HS-5 (cell line): Measurements from ENCODE around the gene RUNX1.
"Not testable (repeated sequence)": the region's sequence is repeated elsewhere in the genome, so short reads cannot be mapped to it uniquely, and the experiment has no call there.

ENCODE experiments used
- DNase-seq: peaks from one replicate; pipeline ENCODE4 v3.0.0-alpha.2; 2012; ENCODE audit warnings: low read depth

Gene RUNX1

GRCh38 chr21:35016517-35017188 is 32.4 kb downstream of the RUNX1 start:
- no peak for DNase-seq

DNA sequence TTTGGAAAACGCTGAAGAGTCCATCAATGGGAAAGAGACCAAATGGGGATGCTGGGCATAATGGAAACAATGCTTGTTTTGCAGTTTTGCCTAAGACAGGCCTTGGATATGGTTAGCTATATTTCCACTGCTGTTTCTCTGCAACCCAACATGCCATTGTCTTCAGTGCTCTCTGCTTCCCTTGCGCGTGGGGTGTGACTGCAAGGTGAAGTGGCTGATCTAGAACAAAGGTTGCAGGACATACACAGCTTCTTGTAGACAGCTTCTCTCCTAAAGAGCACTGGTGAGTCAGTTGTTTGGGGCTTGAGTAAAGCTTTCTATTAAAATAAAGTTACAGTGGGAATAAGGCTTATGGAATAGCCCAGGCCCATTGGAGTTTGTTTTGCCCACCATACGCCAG is 33.0 kb downstream of the RUNX1 start:
- no peak for DNase-seq

DNA sequence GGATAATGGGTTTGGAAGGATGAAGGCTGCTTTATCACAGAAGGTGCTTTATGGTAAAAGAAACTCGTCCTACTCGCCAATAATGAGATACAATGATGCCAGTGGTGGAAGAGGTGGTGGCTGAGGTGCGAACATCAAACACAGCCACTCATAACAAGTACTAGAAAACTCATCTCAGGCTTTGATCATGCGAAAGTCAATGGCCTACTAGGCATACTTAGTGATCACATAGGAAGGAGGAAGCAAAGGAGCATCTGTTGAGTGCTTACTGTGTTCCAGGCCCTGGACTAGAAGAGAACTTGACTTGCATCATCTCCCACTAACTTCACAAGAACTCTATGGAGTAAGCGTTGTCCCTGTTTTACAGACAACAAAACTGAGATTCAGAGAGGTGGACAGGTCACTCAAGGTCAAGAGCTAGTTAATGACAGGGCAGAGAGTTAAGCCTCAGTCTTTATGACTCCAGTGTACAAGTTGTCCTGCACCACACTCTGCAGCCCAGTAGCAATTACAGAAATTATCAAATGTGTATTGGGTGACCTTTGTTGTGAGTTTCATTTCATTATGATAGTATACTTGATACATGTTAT is 33.6 kb downstream of the RUNX1 start:
- no peak for DNase-seq

DNA sequence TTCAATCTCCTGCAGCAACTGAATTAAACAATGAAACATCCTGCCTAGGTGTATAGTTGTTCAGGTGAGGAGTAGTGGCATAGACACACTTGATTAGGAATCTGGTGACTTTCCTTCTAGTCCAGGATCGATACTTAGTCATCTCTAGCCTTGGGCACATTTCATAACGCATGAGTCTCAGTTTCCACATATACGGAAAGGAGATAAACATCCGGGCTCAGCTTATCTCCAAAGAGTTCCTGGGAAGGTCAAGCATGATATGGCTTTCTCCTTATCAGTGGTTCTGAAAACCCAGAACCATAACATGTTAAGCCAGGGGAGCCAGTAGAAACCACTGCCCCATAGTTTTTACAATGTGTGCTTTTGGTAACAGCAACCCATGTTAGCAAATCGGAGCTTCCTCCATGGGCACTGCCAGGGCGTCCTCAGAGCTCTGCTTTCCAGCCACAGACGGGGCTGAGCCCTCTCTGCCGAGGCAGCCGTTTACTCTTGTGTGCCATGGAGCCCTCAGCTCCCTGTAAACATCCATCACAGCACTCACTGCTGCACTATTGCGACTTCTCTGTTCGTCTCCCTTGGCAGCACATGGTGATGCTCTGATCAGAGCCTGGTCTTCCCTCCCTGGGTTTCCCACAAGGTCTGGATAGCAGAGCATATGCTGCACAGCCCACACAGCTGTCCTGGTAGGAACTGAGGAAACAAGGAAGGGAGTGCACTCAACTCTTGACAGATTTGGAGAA is 34.6 kb downstream of the RUNX1 start:
- DNase-seq = no peak

- no peak for DNase-seq
Measured at GRCh38 chr21:35011681-35012080, 37.4 kb downstream of the RUNX1 start.

GRCh38 chr21:35010447-35010846 is 38.7 kb downstream of the RUNX1 start:
- DNase-seq = no peak

GRCh38 chr21:35007348-35007747 is 41.8 kb downstream of the RUNX1 start:
- no peak for DNase-seq

GRCh38 chr21:35006771-35007170 is 42.3 kb downstream of the RUNX1 start:
- DNase-seq = no peak

DNA sequence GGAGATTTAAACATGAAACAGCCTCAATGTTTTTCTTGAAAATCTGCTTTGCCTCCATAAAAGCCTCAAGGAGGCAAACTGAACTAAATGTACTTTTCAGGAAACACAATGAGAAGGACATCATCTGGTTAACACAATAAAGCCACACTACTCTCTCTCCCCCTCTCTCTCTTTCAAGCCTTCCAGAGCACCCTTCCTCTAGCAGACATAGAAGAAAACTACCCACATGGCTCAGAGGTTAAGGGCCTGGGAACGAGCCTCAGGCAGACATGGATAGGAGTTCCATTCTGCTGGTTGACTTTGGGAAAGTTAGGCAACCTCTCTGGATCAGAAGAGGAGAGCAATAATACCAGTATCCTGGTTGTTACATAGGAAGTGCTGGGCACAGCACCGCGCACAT is 42.9 kb downstream of the RUNX1 start:
- DNase-seq = no peak

GRCh38 chr21:35005560-35006224 is 43.4 kb downstream of the RUNX1 start:
- no peak for DNase-seq

DNA sequence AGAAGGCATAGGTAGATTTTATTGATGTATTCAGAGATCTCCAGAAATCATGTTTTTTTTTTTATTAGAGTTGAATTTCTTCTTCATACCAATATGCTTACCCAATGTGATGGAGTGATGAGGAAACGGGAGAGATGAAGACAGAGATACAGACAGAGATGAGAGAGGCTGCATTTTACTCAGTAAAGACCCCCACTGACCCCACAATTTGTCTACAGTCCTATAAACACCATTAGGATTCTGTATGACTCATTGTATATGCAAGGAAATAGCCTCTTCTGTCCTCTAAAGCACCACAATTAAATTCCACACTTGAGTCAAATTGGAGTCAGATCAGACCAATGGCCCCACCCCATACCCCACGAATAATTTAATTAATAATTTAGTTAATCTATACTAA is 44.0 kb downstream of the RUNX1 start:
- DNase-seq = no peak

- no peak for DNase-seq
Measured at GRCh38 chr21:35004314-35004713, 44.8 kb downstream of the RUNX1 start.

GRCh38 chr21:35002879-35003722 is 46.0 kb downstream of the RUNX1 start:
- DNase-seq = no peak

GRCh38 chr21:34999397-34999941 is 49.6 kb downstream of the RUNX1 start:
- DNase-seq = no peak

- no peak for DNase-seq
Measured at GRCh38 chr21:34998176-34998575, 50.9 kb downstream of the RUNX1 start.

GRCh38 chr21:34997294-34997693 is 51.8 kb downstream of the RUNX1 start:
- DNase-seq = no peak

DNA sequence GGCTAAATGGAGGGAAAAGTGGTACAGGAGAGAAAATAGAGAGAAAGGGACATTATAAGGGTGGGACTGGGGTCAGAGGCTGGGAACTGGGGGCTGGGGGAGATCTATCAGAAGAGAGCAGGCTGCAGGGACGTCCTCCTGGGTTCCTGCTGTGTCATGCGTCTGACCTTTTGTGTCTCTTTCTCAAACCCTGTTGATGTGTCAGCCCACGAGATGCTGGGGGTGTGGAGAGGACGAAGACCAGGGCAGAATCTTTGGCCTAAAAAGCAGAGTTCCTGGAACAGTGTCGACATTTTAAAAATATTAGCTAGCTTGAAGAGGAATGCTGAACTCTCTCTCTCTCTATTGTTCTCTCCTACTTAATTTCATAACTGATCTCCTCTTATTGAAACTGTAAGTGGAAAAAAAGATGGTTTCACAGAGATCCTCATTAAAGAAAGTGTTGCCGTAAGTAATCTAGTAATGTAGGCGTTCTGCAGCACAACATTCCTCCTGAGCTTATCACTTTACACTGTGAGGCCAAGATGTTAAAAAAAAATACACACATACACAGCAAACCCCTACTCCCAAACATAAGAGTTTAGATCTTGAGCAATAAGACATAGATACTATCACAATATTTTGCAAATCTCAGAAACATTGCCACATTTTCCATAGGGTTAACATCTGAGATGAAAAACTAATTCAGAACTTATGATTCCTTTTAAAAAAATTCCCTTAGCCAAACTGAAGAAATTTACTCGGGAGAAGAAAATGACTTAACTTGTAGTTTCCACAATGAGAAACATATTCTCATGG is 52.6 kb downstream of the RUNX1 start:
- DNase-seq = no peak

DNA sequence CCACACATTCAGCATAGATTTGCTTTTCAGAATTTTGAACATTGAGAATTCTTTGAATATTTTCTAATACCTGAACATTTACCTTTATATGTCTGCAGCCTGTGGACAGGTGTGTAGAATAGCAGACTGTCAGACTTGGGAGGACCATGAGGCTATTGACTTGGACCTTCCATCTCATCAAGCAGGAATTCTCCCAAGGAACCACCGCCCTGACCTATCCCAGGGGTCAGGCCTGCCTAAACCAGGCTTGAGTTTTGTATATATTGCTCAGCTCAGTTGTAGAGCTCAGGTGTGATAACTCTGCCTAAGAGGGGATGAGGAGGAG is 53.2 kb downstream of the RUNX1 start:
- DNase-seq = no peak

DNA sequence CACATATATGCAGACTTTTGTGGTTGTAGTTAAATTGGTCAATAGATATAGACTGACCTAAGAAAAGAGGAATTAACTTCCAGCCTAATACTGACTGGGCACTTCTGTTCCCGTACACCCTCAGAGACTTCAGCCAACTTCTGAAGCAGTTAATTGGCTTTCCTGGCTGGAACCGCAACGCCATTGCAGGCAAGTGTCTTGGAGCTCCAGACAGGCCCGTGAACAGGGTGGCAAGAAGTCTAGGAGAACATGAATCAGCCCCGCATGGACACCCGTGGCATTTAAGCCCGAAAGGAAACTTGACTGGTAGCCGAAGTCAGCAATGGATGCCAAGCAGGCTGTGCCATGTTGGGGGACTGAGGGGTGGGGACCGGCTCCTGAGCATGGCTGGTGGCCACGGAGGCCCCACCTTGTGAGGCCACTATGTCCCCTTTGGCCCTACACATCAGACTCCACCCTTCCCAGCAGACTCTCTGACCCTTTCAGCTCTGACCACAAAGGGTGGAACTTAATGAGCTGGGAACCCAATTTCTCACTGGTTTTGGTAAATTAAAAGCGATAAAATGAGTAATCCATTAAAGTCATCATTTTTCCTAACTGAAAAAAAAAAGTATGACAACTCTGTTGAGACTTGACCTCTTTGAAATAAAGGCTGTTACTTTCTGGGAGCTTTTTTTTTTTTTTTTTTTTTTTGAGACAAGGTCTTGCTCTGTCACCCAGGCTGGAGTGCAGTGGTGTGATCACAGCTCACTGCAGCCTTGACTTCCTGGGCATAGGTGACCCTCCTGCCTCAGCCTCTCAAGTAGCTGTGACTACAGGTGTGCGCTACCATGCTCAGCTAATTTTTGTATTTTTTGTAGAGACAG is 54.1 kb downstream of the RUNX1 start:
- DNase-seq = no peak

GRCh38 chr21:34993521-34993921 is 55.6 kb downstream of the RUNX1 start:
- DNase-seq = not testable (repeated sequence)
